K562 (cell line): ENCODE data around the gene POLN. TPM values are rescaled to one million over a fixed set of nuclear protein-coding genes. Genes with fewer than 3 reads are reported as not detected.

Experiments
- CHAMP1 ChIP-seq: fragments of 450-650 bp; IDR thresholded peaks from 2 replicates; pipeline ENCODE4 v1.6.1; 2016; ENCODE audit warnings: mild to moderate bottlenecking
- ERF ChIP-seq: fragments of 450-650 bp; formaldehyde crosslinking; IDR thresholded peaks from 2 replicates; pipeline ENCODE4 v1.4.0; 2020; ENCODE audit warnings: mild to moderate bottlenecking, mixed read lengths
- KDM4B ChIP-seq, 2 experiments: fragments of 450-650 bp in 1 of 2; sonication (generic) in 1 of 2; IDR thresholded peaks; 2 replicates each; pipeline ENCODE4 v1.6.1; 2016 to 2017; ENCODE audit warnings: borderline replicate concordance in 2 of 2, antibody characterized with exemption in 1 of 2, low read depth in 1 of 2, mild to moderate bottlenecking in 1 of 2
- MLLT1 ChIP-seq, 2 experiments: fragments of 450-650 bp; IDR thresholded peaks; 2 replicates each; pipeline ENCODE4 v1.6.1; 2016
- NRF1 ChIP-seq, 2 experiments: fragments of 450-650 bp; IDR thresholded peaks in 1 of 2; conservative IDR thresholded peaks in 1 of 2; 2 replicates each; pipeline ENCODE4 v1.6.1; 2014; ENCODE audit warnings: mild to moderate bottlenecking in 2 of 2
- POLR2A ChIP-seq: fragments of 450-650 bp; conservative IDR thresholded peaks from 2 replicates; pipeline ENCODE4 v1.6.1; 2016
- POLR2AphosphoS5 ChIP-seq: IDR thresholded peaks from 2 replicates; pipeline ENCODE4 v1.6.1; 2011; ENCODE audit warnings: mild to moderate bottlenecking, low read depth, low read length, moderate library complexity; ENCODE audit not compliant: control insufficient read depth, insufficient read depth
- PREB ChIP-seq: sonication (generic); formaldehyde crosslinking; IDR thresholded peaks from 2 replicates; pipeline ENCODE4 v1.8.1; 2023; ENCODE audit warnings: mild to moderate bottlenecking, missing genetic modification reagents
- RBM14 ChIP-seq: fragments of 200-400 bp; formaldehyde crosslinking; IDR thresholded peaks from 2 replicates; pipeline ENCODE4 v1.6.1; 2018; ENCODE audit warnings: low read depth, mild to moderate bottlenecking, low read length, moderate library complexity, borderline replicate concordance; ENCODE audit not compliant: insufficient read depth
- RERE ChIP-seq: sonication (generic); formaldehyde crosslinking; IDR thresholded peaks from 2 replicates; pipeline ENCODE4 v1.8.0; 2023; ENCODE audit warnings: missing genetic modification reagents, mild to moderate bottlenecking, borderline replicate concordance
- SP2 ChIP-seq: IDR thresholded peaks from 2 replicates; pipeline ENCODE4 v1.6.1; 2011; ENCODE audit warnings: mild to moderate bottlenecking, low read depth, low read length, moderate library complexity; ENCODE audit not compliant: poor library complexity, severe bottlenecking; ENCODE audit errors: extremely low read depth
- ZNF197 ChIP-seq: fragments of 200-800 bp; sonication (Bioruptor generic); IDR thresholded peaks from 2 replicates; pipeline ENCODE4 v1.6.1; 2016; ENCODE audit warnings: low read depth, missing genetic modification characterization, missing compliant biosample characterization
- ZNF263 ChIP-seq: sonication (generic); formaldehyde crosslinking; IDR thresholded peaks from 2 replicates; pipeline ENCODE4 v1.8.0; 2022; ENCODE audit warnings: mild to moderate bottlenecking, missing genetic modification reagents, borderline replicate concordance
- ZNF586 ChIP-seq: fragments of 450-650 bp; formaldehyde crosslinking; conservative IDR thresholded peaks from 2 replicates; pipeline ENCODE4 v1.4.0; 2020; ENCODE audit warnings: mild to moderate bottlenecking, moderate library complexity
- polyA plus RNA-seq, 8 experiments: library from polyadenylated mRNA; depleted of rRNA in 4 of 8; stranded (reverse) in 5 of 8; unstranded in 3 of 8; fragments of >200 nt; fragmentation: Nextera tagmentation in 2 of 8; fragmentation: Illumina TruSeq in 1 of 8; extraction: Ambion mirVana in 2 of 8; extraction: Trizol in 1 of 8; gene quantifications; 2 replicates each; pipeline versions ENCODE4 v1.2.1 to v1.2.3, GENCODE V29; 2011 to 2014; ENCODE audit warnings: inconsistent platforms in 1 of 8, missing spikeins in 1 of 8
- total RNA-seq, 7 experiments: library from RNA; depleted of rRNA in 6 of 7; stranded (reverse); fragments of >200 nt in 6 of 7; fragmentation: Illumina TruSeq in 2 of 7; extraction: Trizol in 2 of 7; gene quantifications; 2 replicates each; pipeline versions ENCODE4 v1.2.1 to v1.2.3, GENCODE V29; 2011 to 2021; ENCODE audit warnings: low replicate concordance in 1 of 7

Gene POLN
- total and polyA plus RNA-seq, 9 of the 15 experiments (the other 6 are each of a cell fraction or from before 2014, with no cell fraction given), result 0.08 to 0.91 (median 0.32) TPM

GRCh38 chr4:2241410-2242353 lies at the start of gene POLN, which contains the start of gene HAUS3 (continued):
- 0 out of 4 replicates have a peak, but pooled peaks of 1 of the 2 experiments have one; percentile 31 for TF ChIP-seq MLLT1 (IDR thresholded peaks at IDR 0.05)
- no peak for TF ChIP-seq ZNF197 (CRISPR knock-in tag)
- TF ChIP-seq NRF1 (conservative IDR thresholded peaks at IDR 0.05 in 1 of 2, IDR thresholded peaks at IDR 0.05 in 1 of 2), result peak; percentile 99
- no peak for TF ChIP-seq ZNF586 (CRISPR knock-in tag)
- peak; percentile 51; the same call in 1 of the 2 replicates for TF ChIP-seq ZNF263 (CRISPR knock-in tag)
- 0 out of 2 replicates have a peak, but pooled peaks have one; percentile 93 for TF ChIP-seq PREB (CRISPR knock-in tag)
- TF ChIP-seq KDM4B (IDR thresholded peaks at IDR 0.05; ENCODE audit: borderline replicate concordance in 2 of 2, low read depth in 1 of 2), result peak in 1 of 2 experiments; percentile 51; a peak in 1 of 4 replicates
- peak; percentile 74 for TF ChIP-seq POLR2AphosphoS5
- peak; percentile 80; the same call in 1 of the 2 replicates for TF ChIP-seq ERF
- no peak for TF ChIP-seq SP2
- TF ChIP-seq RBM14, result 0 out of 2 replicates have a peak, but pooled peaks have one; percentile 65
- TF ChIP-seq CHAMP1, result no peak
- 0 out of 2 replicates have a peak, but pooled peaks have one; percentile 70 for TF ChIP-seq RERE
- peak; percentile 80 for TF ChIP-seq POLR2A
